RPMI8226 (cell line): ENCODE data around the gene NRXN2.
A peak's percentile ranks its signal among the peaks of the same experiment; 100 is the strongest.

ENCODE experiments used
- DNase-seq: peaks from one replicate; pipeline ENCODE4 v3.0.0-alpha.2; 2015

Gene NRXN2

GRCh38 chr11:64723117-64723906 is at the start of gene NRXN2:
Gene NRXN2, minus strand, starts transcription at chr11:64723197. Its CDS starts 9,498 bp downstream, at chr11:64713699.
- DNase-seq = peak; percentile 93

GRCh38 chr11:64772303-64773018 is 49.5 kb upstream of the NRXN2 start:
- DNase-seq = no peak

- no peak for DNase-seq
Observed at GRCh38 chr11:64771861-64772260, 48.9 kb upstream of the NRXN2 start.

GRCh38 chr11:64770120-64770519 is 47.1 kb upstream of the NRXN2 start:
- no peak for DNase-seq

- no peak for DNase-seq
Observed at GRCh38 chr11:64769283-64769682, 46.3 kb upstream of the NRXN2 start.

- DNase-seq = no peak
Observed at GRCh38 chr11:64768300-64768694, 45.3 kb upstream of the NRXN2 start.

- peak; percentile 59 for DNase-seq
Observed at GRCh38 chr11:64767344-64768299, 44.6 kb upstream of the NRXN2 start.

- DNase-seq = no peak
Observed at GRCh38 chr11:64766881-64767280, 43.9 kb upstream of the NRXN2 start.

- no peak for DNase-seq
Observed at GRCh38 chr11:64765851-64766665, 43.1 kb upstream of the NRXN2 start.

- no peak for DNase-seq
Observed at GRCh38 chr11:64765291-64765850, 42.4 kb upstream of the NRXN2 start.

GRCh38 chr11:64764753-64765152 is 41.8 kb upstream of the NRXN2 start:
- DNase-seq = no peak

- DNase-seq = no peak
Observed at GRCh38 chr11:64764040-64764611, 41.1 kb upstream of the NRXN2 start.

GRCh38 chr11:64763526-64764039 is 40.6 kb upstream of the NRXN2 start:
- no peak for DNase-seq

GRCh38 chr11:64762674-64763525 is 39.9 kb upstream of the NRXN2 start:
- no peak for DNase-seq

- DNase-seq = no peak
Observed at GRCh38 chr11:64762277-64762673, 39.3 kb upstream of the NRXN2 start.

GRCh38 chr11:64760759-64761420 is 37.9 kb upstream of the NRXN2 start:
- DNase-seq = no peak

GRCh38 chr11:64759722-64760719 is 37.0 kb upstream of the NRXN2 start, which contains the start of gene PYGM:
Gene PYGM, minus strand, starts transcription at chr11:64759974. Its CDS starts 76 bp downstream, at chr11:64759898.
- DNase-seq = no peak

GRCh38 chr11:64759131-64759721 is 36.2 kb upstream of the NRXN2 start:
- DNase-seq = no peak
